Mesothelial cell of epicardium (in vitro differentiated cells): ENCODE data around the gene FAM156B. TPM values are rescaled to one million over a fixed set of nuclear protein-coding genes. Genes with fewer than 3 reads are reported as not detected.
"Not testable (repeated sequence)": the region's sequence is repeated elsewhere in the genome, so short reads cannot be mapped to it uniquely, and the experiment has no call there.

ENCODE experiments used
- DNase-seq, 2 experiments: peaks; one replicate each; pipeline ENCODE4 v3.0.0; 2021; ENCODE audit warnings: low spot score in 2 of 2; ENCODE audit not compliant: unreplicated experiment in 2 of 2
- H3K27ac Mint-ChIP-seq: 2 replicates; pipeline ENCODE4 v1.8.0; 2021; ENCODE audit warnings: mixed read lengths
- H3K27me3 Mint-ChIP-seq: 2 replicates; pipeline ENCODE4 v1.8.0; 2021; ENCODE audit warnings: low read depth, mixed read lengths
- H3K36me3 Mint-ChIP-seq: 2 replicates; pipeline ENCODE4 v1.8.0; 2021; ENCODE audit warnings: mixed read lengths
- H3K4me1 Mint-ChIP-seq: 2 replicates; pipeline ENCODE4 v1.8.0; 2021; ENCODE audit warnings: mixed read lengths
- H3K4me3 Mint-ChIP-seq: 2 replicates; pipeline ENCODE4 v1.8.0; 2021; ENCODE audit warnings: mild to moderate bottlenecking, moderate library complexity, mixed read lengths
- H3K9me3 Mint-ChIP-seq: 2 replicates; pipeline ENCODE4 v1.8.0; 2021; ENCODE audit warnings: mixed read lengths
- CTCF ChIP-seq: fragments of 200-600 bp; sonication (generic); IDR thresholded peaks from one replicate; pipeline ENCODE4 v1.5.0; 2021; ENCODE audit warnings: antibody characterized with exemption; ENCODE audit not compliant: unreplicated experiment
- total RNA-seq: library from RNA; stranded (reverse); gene quantifications from 3 replicates; pipeline ENCODE4 v1.2.1, GENCODE V29; 2021

Gene FAM156B
- total RNA-seq, 1 donor from 2014 or later, result 23.3 TPM

- Mint-ChIP-seq H3K36me3 (no peaks in the 10 kb centered on the region), H3K27me3 (peaks cover 27% of the 10 kb centered on the region), H3K4me1 (no peaks in the 10 kb centered on the region), H3K27ac (no peak overlapping the region), H3K9me3 (peaks cover 16% of the 10 kb centered on the region), H3K4me3 (no peak overlapping the region)
- no peak for TF ChIP-seq CTCF
- DNase-seq, result no peak
Observed at GRCh38 chrX:52874661-52875060, 22.5 kb upstream of the FAM156B start.

- peaks cover 16% of the 10 kb centered on the region for H3K9me3 Mint-ChIP-seq
- H3K36me3 Mint-ChIP-seq, H3K27ac Mint-ChIP-seq, H3K4me1 Mint-ChIP-seq, DNase-seq, H3K4me3 Mint-ChIP-seq: not testable (repeated sequence)
- H3K27me3 Mint-ChIP-seq, result peaks cover 26% of the 10 kb centered on the region
Observed at GRCh38 chrX:52875436-52875835, 21.7 kb upstream of the FAM156B start.

- H3K27ac Mint-ChIP-seq, H3K4me3 Mint-ChIP-seq, DNase-seq, H3K36me3 Mint-ChIP-seq, H3K4me1 Mint-ChIP-seq: not testable (repeated sequence)
- peaks cover 16% of the 10 kb centered on the region for H3K9me3 Mint-ChIP-seq
- peaks cover 26% of the 10 kb centered on the region for H3K27me3 Mint-ChIP-seq
Observed at GRCh38 chrX:52876386-52876785, 20.7 kb upstream of the FAM156B start.

GRCh38 chrX:52887459-52887858 lies 9.7 kb upstream of the FAM156B start:
- not testable (repeated sequence) for H3K27ac Mint-ChIP-seq, H3K36me3 Mint-ChIP-seq, H3K4me1 Mint-ChIP-seq, H3K4me3 Mint-ChIP-seq, H3K27me3 Mint-ChIP-seq, DNase-seq, H3K9me3 Mint-ChIP-seq

GRCh38 chrX:52888090-52888489 lies 9.0 kb upstream of the FAM156B start:
- H3K27me3 Mint-ChIP-seq, H3K4me3 Mint-ChIP-seq, DNase-seq, H3K27ac Mint-ChIP-seq, H3K4me1 Mint-ChIP-seq, H3K9me3 Mint-ChIP-seq, H3K36me3 Mint-ChIP-seq: not testable (repeated sequence)

- H3K27me3 Mint-ChIP-seq, H3K36me3 Mint-ChIP-seq, H3K4me3 Mint-ChIP-seq, H3K27ac Mint-ChIP-seq, H3K9me3 Mint-ChIP-seq, H3K4me1 Mint-ChIP-seq, DNase-seq: not testable (repeated sequence)
Observed at GRCh38 chrX:52896438-52896837, 692 bp upstream of the FAM156B start.

- H3K27me3 Mint-ChIP-seq, H3K36me3 Mint-ChIP-seq, H3K4me3 Mint-ChIP-seq, H3K9me3 Mint-ChIP-seq, H3K27ac Mint-ChIP-seq, H3K4me1 Mint-ChIP-seq, DNase-seq: not testable (repeated sequence)
Observed at GRCh38 chrX:52905531-52905930, 8.4 kb downstream of the FAM156B start.

- H3K36me3 Mint-ChIP-seq, H3K27me3 Mint-ChIP-seq, H3K4me1 Mint-ChIP-seq, H3K9me3 Mint-ChIP-seq, DNase-seq, H3K27ac Mint-ChIP-seq, H3K4me3 Mint-ChIP-seq: not testable (repeated sequence)
Observed at GRCh38 chrX:52906072-52906471, 8.9 kb downstream of the FAM156B start.

- DNase-seq, H3K4me1 Mint-ChIP-seq, H3K36me3 Mint-ChIP-seq, H3K9me3 Mint-ChIP-seq, H3K27me3 Mint-ChIP-seq, H3K27ac Mint-ChIP-seq, H3K4me3 Mint-ChIP-seq: not testable (repeated sequence)
Observed at GRCh38 chrX:52907137-52907536, 10.0 kb downstream of the FAM156B start.

- not testable (repeated sequence) for H3K27ac Mint-ChIP-seq, H3K4me1 Mint-ChIP-seq, H3K27me3 Mint-ChIP-seq, H3K4me3 Mint-ChIP-seq, H3K9me3 Mint-ChIP-seq, DNase-seq, H3K36me3 Mint-ChIP-seq
Observed at GRCh38 chrX:52907900-52908299, 10.8 kb downstream of the FAM156B start.

GRCh38 chrX:52909313-52909969 lies 12.3 kb downstream of the FAM156B start:
- H3K27ac Mint-ChIP-seq, H3K9me3 Mint-ChIP-seq, DNase-seq: not testable (repeated sequence)

GRCh38 chrX:52913681-52914080 lies 16.6 kb downstream of the FAM156B start:
- H3K4me3 Mint-ChIP-seq, H3K9me3 Mint-ChIP-seq, DNase-seq, H3K36me3 Mint-ChIP-seq, H3K4me1 Mint-ChIP-seq, H3K27me3 Mint-ChIP-seq, H3K27ac Mint-ChIP-seq: not testable (repeated sequence)

More at GRCh38 chrX:52909313-52909969, 12.3 kb downstream of the FAM156B start:
- H3K4me1 Mint-ChIP-seq, H3K36me3 Mint-ChIP-seq, H3K4me3 Mint-ChIP-seq, H3K27me3 Mint-ChIP-seq: not testable (repeated sequence)

- not testable (repeated sequence) for H3K9me3 Mint-ChIP-seq, H3K27me3 Mint-ChIP-seq, H3K4me3 Mint-ChIP-seq, H3K36me3 Mint-ChIP-seq, DNase-seq, H3K27ac Mint-ChIP-seq, H3K4me1 Mint-ChIP-seq
Observed at GRCh38 chrX:52914704-52915103, 17.6 kb downstream of the FAM156B start.
